Subcutaneous abdominal adipose tissue (tissue), 5 donors: ENCODE measurements around the gene TBX1.
A peak's percentile ranks its signal among the peaks of the same experiment; 100 is the strongest.

ENCODE experiments used
- H3K27ac ChIP-seq: one replicate; pipeline ENCODE4 v1.7.0; 2013; ENCODE audit warnings: low read depth, mild to moderate bottlenecking, inconsistent platforms, low read length, moderate library complexity
- H3K27me3 ChIP-seq, 5 donors: one replicate each; pipeline ENCODE4 v1.7.0; 2013; ENCODE audit warnings: low read length in 5 of 5, inconsistent platforms in 1 of 5; ENCODE audit not compliant: control insufficient read depth in 5 of 5, insufficient read depth in 4 of 5
- H3K36me3 ChIP-seq, 5 donors: one replicate each; pipeline ENCODE4 v1.7.0; 2013; ENCODE audit warnings: low read length in 5 of 5; ENCODE audit not compliant: control insufficient read depth in 5 of 5, insufficient read depth in 5 of 5
- H3K4me1 ChIP-seq, 5 donors: one replicate each; pipeline ENCODE4 v1.7.0; 2013; ENCODE audit warnings: low read length in 5 of 5, mild to moderate bottlenecking in 3 of 5, moderate library complexity in 1 of 5; ENCODE audit not compliant: control insufficient read depth in 5 of 5, insufficient read depth in 5 of 5
- H3K4me3 ChIP-seq, 5 donors: one replicate each; pipeline ENCODE4 v1.7.0; 2013; ENCODE audit warnings: low read length in 5 of 5, low read depth in 1 of 5
- H3K9ac ChIP-seq, 5 donors: one replicate each; pipeline ENCODE4 v1.7.0; 2013; ENCODE audit warnings: low read length in 5 of 5, mild to moderate bottlenecking in 4 of 5, moderate library complexity in 3 of 5
- H3K9me3 ChIP-seq, 5 donors: one replicate each; pipeline ENCODE4 v1.7.0; 2013; ENCODE audit warnings: low read length in 5 of 5; ENCODE audit not compliant: control insufficient read depth in 5 of 5
- donor health status: healthy.
- donor health status: healthy.
- donor health status: healthy.
- donor health status: healthy.
- donor health status: healthy.

TBX1 gene

DNA sequence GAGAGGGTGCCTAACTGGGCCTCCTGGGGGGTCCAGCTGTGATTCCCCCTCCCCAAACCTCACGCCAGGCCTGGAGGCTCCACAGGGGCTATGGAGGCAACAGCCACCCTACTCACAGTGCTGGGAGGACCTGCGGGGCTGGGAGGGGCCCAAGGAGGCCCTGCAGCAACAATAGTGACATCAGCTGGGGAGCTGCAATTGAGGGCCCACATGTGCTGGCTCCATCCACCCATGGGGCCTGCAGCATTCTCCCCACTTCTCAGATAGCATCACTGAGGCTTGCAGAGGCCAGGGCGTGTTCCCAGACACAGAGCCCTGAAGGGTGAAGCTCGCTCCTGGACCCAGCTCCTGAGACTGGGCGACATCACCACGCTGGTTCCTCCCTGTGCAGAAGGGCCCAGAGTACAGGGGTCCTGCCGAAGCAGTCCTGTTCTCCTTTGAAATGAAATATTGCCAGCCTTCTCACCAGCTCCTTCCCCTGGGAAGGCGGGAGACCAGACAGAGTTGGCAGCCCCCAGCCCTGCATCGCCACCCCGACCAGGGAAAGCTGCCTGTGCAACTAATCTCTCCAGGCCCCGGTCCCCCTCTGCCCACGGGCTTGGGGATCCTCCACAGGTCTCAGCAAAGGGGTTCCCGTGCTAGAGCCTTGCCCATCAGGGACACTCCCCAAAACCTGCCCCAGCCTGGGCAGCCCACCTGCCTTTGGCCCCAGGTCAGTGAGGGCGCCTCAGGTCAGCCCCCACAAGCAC, 8.9 kb upstream of the TBX1 start:
- no peaks in the 10 kb centered on the region for H3K36me3 ChIP-seq
- peaks cover 0 to 14% (median 10%) of the 10 kb centered on the region in 5 donors for H3K4me1 ChIP-seq
- no peak overlapping the region for H3K4me3 ChIP-seq
- no peak overlapping the region for H3K9ac ChIP-seq
- peaks cover 0 to 3% (median 0%) of the 10 kb centered on the region in 5 donors for H3K9me3 ChIP-seq
- no peak overlapping the region for H3K27ac ChIP-seq
- H3K27me3 ChIP-seq, result peaks cover 26 to 58% (median 54%) of the 10 kb centered on the region in 5 donors

- peaks cover 34 to 70% (median 58%) of the 10 kb centered on the region in 5 donors for H3K27me3 ChIP-seq
- H3K36me3 ChIP-seq, result no peaks in the 10 kb centered on the region
- H3K9ac ChIP-seq, result no peak overlapping the region
- no peak overlapping the region for H3K4me3 ChIP-seq
- H3K4me1 ChIP-seq, result peaks cover 0 to 20% (median 13%) of the 10 kb centered on the region in 5 donors
- H3K9me3 ChIP-seq, result peaks cover 0 to 3% (median 0%) of the 10 kb centered on the region in 5 donors
- H3K27ac ChIP-seq, result no peak overlapping the region
Observed at GRCh38 chr22:19753090-19753842, 7.3 kb upstream of the TBX1 start.

- no peaks in the 10 kb centered on the region for H3K36me3 ChIP-seq
- H3K4me1 ChIP-seq, result peaks cover 0 to 22% (median 13%) of the 10 kb centered on the region in 5 donors
- peaks cover 42 to 76% (median 65%) of the 10 kb centered on the region in 5 donors for H3K27me3 ChIP-seq
- H3K4me3 ChIP-seq, result no peak overlapping the region
- no peak overlapping the region for H3K9ac ChIP-seq
- H3K9me3 ChIP-seq, result peaks cover 0 to 3% (median 0%) of the 10 kb centered on the region in 5 donors
- H3K27ac ChIP-seq, result no peak overlapping the region
Observed at GRCh38 chr22:19753996-19754700, 6.4 kb upstream of the TBX1 start.

GRCh38 chr22:19754701-19755144, 5.9 kb upstream of the TBX1 start:
- Histone ChIP-seq H3K36me3 (no peaks in the 10 kb centered on the region), H3K27me3 (peaks cover 46 to 79% (median 69%) of the 10 kb centered on the region in 5 donors), H3K9me3 (peaks cover 0 to 3% (median 0%) of the 10 kb centered on the region in 5 donors), H3K4me3 (no peak overlapping the region), H3K9ac (no peak overlapping the region), H3K4me1 (peaks cover 0 to 27% (median 18%) of the 10 kb centered on the region in 5 donors), H3K27ac (no peak overlapping the region)

DNA sequence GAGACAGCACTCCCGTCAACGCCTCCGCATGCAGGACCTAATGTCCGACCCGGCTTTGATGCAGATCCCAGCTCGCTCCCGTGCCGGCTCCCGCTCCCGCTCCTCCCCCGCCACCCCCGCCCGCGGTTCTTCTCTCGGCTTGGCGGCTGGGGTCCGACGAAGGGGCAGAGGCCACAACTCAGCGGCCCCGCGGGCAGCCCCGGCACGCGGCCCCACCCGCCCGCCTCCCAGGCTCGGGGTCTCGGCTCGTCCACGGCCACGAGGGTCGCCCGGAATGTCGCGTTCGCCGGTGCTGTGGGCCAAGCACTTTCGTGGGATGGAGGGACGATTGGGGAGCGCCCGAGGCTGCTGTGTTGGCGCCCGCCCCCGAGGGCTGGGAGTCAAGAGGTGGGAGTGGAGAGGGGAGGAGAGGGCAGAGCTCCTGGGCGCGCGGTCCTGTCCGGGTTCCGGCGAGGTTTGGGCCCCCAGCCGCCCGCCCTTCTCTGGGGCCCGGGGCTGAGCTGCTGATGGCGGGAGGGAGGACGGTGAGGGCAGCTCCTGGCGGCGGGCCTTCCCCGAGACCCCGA, 5.3 kb upstream of the TBX1 start:
- no peak overlapping the region for H3K4me3 ChIP-seq
- peaks cover 47 to 80% (median 69%) of the 10 kb centered on the region in 5 donors for H3K27me3 ChIP-seq
- H3K36me3 ChIP-seq, result no peaks in the 10 kb centered on the region
- no peak overlapping the region for H3K27ac ChIP-seq
- peaks cover 0 to 32% (median 22%) of the 10 kb centered on the region in 5 donors for H3K4me1 ChIP-seq
- no peak overlapping the region for H3K9ac ChIP-seq
- peaks cover 0 to 3% (median 0%) of the 10 kb centered on the region in 5 donors for H3K9me3 ChIP-seq

DNA sequence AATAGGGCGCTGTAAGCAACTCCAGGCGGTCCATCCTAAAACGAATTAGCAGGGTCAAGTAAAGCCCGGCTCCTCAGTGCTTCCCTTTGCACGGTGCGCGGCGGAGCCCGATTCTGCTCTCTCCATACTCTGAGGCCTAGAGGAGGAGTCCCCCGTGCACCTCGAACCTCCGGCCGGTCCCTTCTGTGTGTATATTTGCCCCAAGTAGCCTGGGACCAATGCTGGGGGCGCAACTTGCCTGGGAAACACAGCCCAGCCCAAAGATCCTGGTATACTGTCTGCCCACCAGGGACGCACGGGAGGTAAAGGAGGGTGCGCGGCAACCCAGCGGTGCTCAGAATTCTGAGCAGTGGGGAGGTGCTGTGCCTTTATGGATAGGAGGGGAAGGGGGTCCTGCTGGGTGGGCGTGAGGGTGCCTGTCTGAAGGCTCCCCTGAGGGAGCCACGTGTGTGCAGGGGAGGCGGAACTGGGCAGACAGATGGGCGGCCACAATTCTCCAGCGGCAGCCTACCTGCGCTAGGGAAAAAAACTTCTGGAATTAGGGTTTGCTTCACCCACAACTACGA, 4.8 kb upstream of the TBX1 start:
- Histone ChIP-seq H3K36me3 (no peaks in the 10 kb centered on the region), H3K4me1 (peaks cover 0 to 33% (median 22%) of the 10 kb centered on the region in 5 donors), H3K27me3 (peaks cover 46 to 77% (median 69%) of the 10 kb centered on the region in 5 donors), H3K4me3 (no peak overlapping the region), H3K27ac (no peak overlapping the region), H3K9ac (no peak overlapping the region), H3K9me3 (peaks cover 0 to 3% (median 0%) of the 10 kb centered on the region in 5 donors)

- peaks cover 0 to 3% (median 0%) of the 10 kb centered on the region in 5 donors for H3K9me3 ChIP-seq
- H3K4me3 ChIP-seq, result peak overlapping the region in 4 of 5 donors; percentile 38 to 54 (median 48)
- peaks cover 0 to 35% (median 22%) of the 10 kb centered on the region in 5 donors for H3K4me1 ChIP-seq
- peaks cover 41 to 77% (median 63%) of the 10 kb centered on the region in 5 donors for H3K27me3 ChIP-seq
- no peak overlapping the region for H3K27ac ChIP-seq
- H3K9ac ChIP-seq, result no peak overlapping the region
- no peaks in the 10 kb centered on the region for H3K36me3 ChIP-seq
Observed at GRCh38 chr22:19756288-19757128, 4.1 kb upstream of the TBX1 start.

DNA sequence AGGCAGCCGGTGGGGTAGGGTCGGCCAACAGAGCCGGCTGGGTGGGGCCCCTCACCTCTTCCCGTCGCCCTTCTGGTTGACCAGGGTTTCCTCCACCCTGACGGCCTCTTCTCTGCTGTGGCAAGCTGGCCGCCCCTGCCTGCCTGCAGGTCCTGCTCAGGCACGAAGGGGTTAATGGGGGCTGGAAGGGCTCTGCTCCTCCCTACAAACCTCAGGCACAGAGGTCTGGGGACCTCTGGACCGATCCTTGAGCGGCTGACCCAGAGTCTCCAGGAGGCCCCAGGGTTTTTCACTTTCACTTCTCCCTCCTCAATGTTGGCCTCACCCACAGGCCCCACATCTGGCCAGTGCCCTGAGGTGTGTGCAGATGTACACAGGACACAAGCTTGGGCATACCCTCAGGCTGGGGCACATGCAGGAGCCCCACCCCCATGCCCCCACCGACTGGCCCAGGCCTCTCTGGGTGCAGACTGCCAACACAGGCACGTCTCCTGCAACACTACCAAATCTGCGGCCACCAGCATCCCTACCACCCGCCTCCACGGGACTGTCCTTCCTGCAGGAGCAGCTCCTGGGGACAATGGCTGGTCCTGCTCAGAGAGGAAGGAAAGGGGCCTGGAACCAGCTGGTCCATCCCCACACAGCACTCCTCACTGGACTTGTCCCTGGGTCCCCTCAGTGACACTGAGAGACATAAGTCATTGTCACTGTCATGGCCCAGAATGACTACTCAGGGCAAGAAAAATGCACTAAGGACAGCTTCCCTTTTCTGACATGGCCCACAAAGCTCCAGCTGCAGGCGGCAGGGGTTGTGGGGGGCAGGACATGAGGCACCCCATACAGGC, 3.2 kb upstream of the TBX1 start:
- Histone ChIP-seq H3K4me1 (peaks cover 0 to 35% (median 22%) of the 10 kb centered on the region in 5 donors), H3K27ac (no peak overlapping the region), H3K36me3 (no peaks in the 10 kb centered on the region), H3K9ac (no peak overlapping the region), H3K27me3 (peaks cover 40 to 78% (median 61%) of the 10 kb centered on the region in 5 donors), H3K4me3 (peak overlapping the region in 4 of 5 donors; percentile 38 to 54 (median 48)), H3K9me3 (peaks cover 0 to 3% (median 0%) of the 10 kb centered on the region in 5 donors)
